ENCODE data around the gene KRT15. TPM values are rescaled to one million over a fixed set of nuclear protein-coding genes. Genes with fewer than 3 reads are reported as not detected.
A peak's percentile ranks its signal among the peaks of the same experiment; 100 is the strongest.

The KRT15 gene
- polyA plus RNA-seq, 1 donor (not counting 4 experiments of a cell fraction or from before 2014, with no cell fraction given) = 729 TPM

GRCh38 chr17:41510251-41511065, 8.2 kb downstream of the KRT15 start:
- Histone ChIP-seq H3K36me3 (ENCODE audit: control insufficient read depth in 2 of 2, extremely low read depth in 1 of 2, insufficient read depth in 2 of 2, low read length in 2 of 2) (no peaks in the 10 kb centered on the region), H3K79me2 (ENCODE audit: control insufficient read depth, insufficient read depth, low read length) (no peaks in the 10 kb centered on the region), H3K27me3 (ENCODE audit: control insufficient read depth, extremely low read depth, insufficient read depth, low read length) (no peaks in the 10 kb centered on the region), H4K20me1 (ENCODE audit: control insufficient read depth, extremely low read depth, insufficient read depth, low read length) (no peaks in the 10 kb centered on the region), H3K9me3 (ENCODE audit: control insufficient read depth, low read depth, low read length) (no peaks in the 10 kb centered on the region), H3K27ac (ENCODE audit: control insufficient read depth, insufficient read depth, low read length) (no peak overlapping the region), H3K9ac (ENCODE audit: control insufficient read depth, extremely low read depth, insufficient read depth, low read length) (no peak overlapping the region), H3K4me3 (ENCODE audit: control insufficient read depth in 2 of 3, extremely low read depth in 1 of 3, insufficient read depth in 2 of 3, low read depth in 1 of 3, low read length in 3 of 3) (no peak overlapping the region), H3K9me1 (ENCODE audit: control insufficient read depth, extremely low read depth, insufficient read depth, low read length) (peaks cover 2% of the 10 kb centered on the region), H3K4me1 (ENCODE audit: control insufficient read depth, extremely low read depth, insufficient read depth, low read length) (peaks cover 29% of the 10 kb centered on the region), H2AFZ (ENCODE audit: control insufficient read depth, low read length) (no peak overlapping the region), H3K4me2 (ENCODE audit: control insufficient read depth, extremely low read depth, insufficient read depth, low read depth, low read length) (no peak overlapping the region)
- no peak for DNase-seq (ENCODE audit: low read depth, low spot score)
- dilution Hi-C loops (cut with MboI; ENCODE audit: extremely low pct_ligation_motif_present, low sequenced_read_pairs) = no loop called here
- FAIRE-seq = peak; percentile 61
- no peak for TF ChIP-seq EZH2 (IDR thresholded peaks at IDR 0.05; ENCODE audit: low read length)
- TF ChIP-seq, protein P1, sequence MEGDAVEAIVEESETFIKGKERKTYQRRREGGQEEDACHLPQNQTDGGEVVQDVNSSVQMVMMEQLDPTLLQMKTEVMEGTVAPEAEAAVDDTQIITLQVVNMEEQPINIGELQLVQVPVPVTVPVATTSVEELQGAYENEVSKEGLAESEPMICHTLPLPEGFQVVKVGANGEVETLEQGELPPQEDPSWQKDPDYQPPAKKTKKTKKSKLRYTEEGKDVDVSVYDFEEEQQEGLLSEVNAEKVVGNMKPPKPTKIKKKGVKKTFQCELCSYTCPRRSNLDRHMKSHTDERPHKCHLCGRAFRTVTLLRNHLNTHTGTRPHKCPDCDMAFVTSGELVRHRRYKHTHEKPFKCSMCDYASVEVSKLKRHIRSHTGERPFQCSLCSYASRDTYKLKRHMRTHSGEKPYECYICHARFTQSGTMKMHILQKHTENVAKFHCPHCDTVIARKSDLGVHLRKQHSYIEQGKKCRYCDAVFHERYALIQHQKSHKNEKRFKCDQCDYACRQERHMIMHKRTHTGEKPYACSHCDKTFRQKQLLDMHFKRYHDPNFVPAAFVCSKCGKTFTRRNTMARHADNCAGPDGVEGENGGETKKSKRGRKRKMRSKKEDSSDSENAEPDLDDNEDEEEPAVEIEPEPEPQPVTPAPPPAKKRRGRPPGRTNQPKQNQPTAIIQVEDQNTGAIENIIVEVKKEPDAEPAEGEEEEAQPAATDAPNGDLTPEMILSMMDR (optimal IDR thresholded peaks at IDR 0.05 in 1 of 3, IDR thresholded peaks at IDR 0.05 in 1 of 3, conservative IDR thresholded peaks at IDR 0.05 in 1 of 3; ENCODE audit: extremely low read depth in 1 of 3, insufficient read depth in 2 of 3, low read length in 3 of 3) = peak in 1 of 3 experiments; percentile 14

GRCh38 chr17:41507315-41507880, 11.3 kb downstream of the KRT15 start:
- peaks cover under 1% of the 10 kb centered on the region for H3K9me1 ChIP-seq (ENCODE audit: control insufficient read depth, extremely low read depth, insufficient read depth, low read length)
- TF ChIP-seq, protein P1 (optimal IDR thresholded peaks at IDR 0.05 in 1 of 3, IDR thresholded peaks at IDR 0.05 in 1 of 3, conservative IDR thresholded peaks at IDR 0.05 in 1 of 3; ENCODE audit: extremely low read depth in 1 of 3, insufficient read depth in 2 of 3, low read length in 3 of 3) = no peak
- TF ChIP-seq EZH2 (IDR thresholded peaks at IDR 0.05; ENCODE audit: low read length) = no peak
- FAIRE-seq (peak; percentile 39), DNase-seq (ENCODE audit: low read depth, low spot score) (no peak)
- no peaks in the 10 kb centered on the region for H3K36me3 ChIP-seq (ENCODE audit: control insufficient read depth in 2 of 2, extremely low read depth in 1 of 2, insufficient read depth in 2 of 2, low read length in 2 of 2)
- H3K4me1 ChIP-seq (ENCODE audit: control insufficient read depth, extremely low read depth, insufficient read depth, low read length) = peaks cover 14% of the 10 kb centered on the region
- peak overlapping the region; percentile 10 for H3K4me2 ChIP-seq (ENCODE audit: control insufficient read depth, extremely low read depth, insufficient read depth, low read depth, low read length)
- dilution Hi-C loops (cut with MboI; ENCODE audit: extremely low pct_ligation_motif_present, low sequenced_read_pairs) = no loop called here
- H3K4me3 ChIP-seq (ENCODE audit: control insufficient read depth in 2 of 3, extremely low read depth in 1 of 3, insufficient read depth in 2 of 3, low read depth in 1 of 3, low read length in 3 of 3) = no peak overlapping the region
- no peaks in the 10 kb centered on the region for H3K27me3 ChIP-seq (ENCODE audit: control insufficient read depth, extremely low read depth, insufficient read depth, low read length)
- H3K9me3 ChIP-seq (ENCODE audit: control insufficient read depth, low read depth, low read length) = no peaks in the 10 kb centered on the region
- no peak overlapping the region for H3K27ac ChIP-seq (ENCODE audit: control insufficient read depth, insufficient read depth, low read length)
- H4K20me1 ChIP-seq (ENCODE audit: control insufficient read depth, extremely low read depth, insufficient read depth, low read length) = no peaks in the 10 kb centered on the region
- no peaks in the 10 kb centered on the region for H3K79me2 ChIP-seq (ENCODE audit: control insufficient read depth, insufficient read depth, low read length)
- H2AFZ ChIP-seq (ENCODE audit: control insufficient read depth, low read length) = no peak overlapping the region
- H3K9ac ChIP-seq (ENCODE audit: control insufficient read depth, extremely low read depth, insufficient read depth, low read length) = no peak overlapping the region
